HL-60 (cell line): ENCODE data around the gene ALG5.

Experiments used
- DNase-seq, 2 experiments: peaks; one replicate each; pipeline ENCODE4 v3.0.0-alpha.2; 2010 to 2020; ENCODE audit warnings: low read depth in 1 of 2, low spot score in 1 of 2
- H3K27ac ChIP-seq: fragments of 250-450 bp; sonication (Bioruptor Pico); replicated peaks from 2 replicates; pipeline ENCODE4 v1.5.1; 2020; ENCODE audit warnings: mild to moderate bottlenecking, moderate library complexity
- H3K27me3 ChIP-seq: fragments of 250-450 bp; sonication (Bioruptor Pico); 2 replicates; pipeline ENCODE4 v1.5.1; 2021; ENCODE audit warnings: mild to moderate bottlenecking, moderate library complexity; ENCODE audit not compliant: insufficient read depth, poor library complexity, severe bottlenecking
- H3K4me3 ChIP-seq: replicated peaks from 2 replicates; pipeline ENCODE4 v1.5.1; 2011; ENCODE audit warnings: mild to moderate bottlenecking, control low read depth, low read length; ENCODE audit not compliant: insufficient read depth
- CTCF ChIP-seq: IDR thresholded peaks from one replicate; pipeline ENCODE4 v1.5.1; 2011; ENCODE audit warnings: low read length, control low read depth, inconsistent platforms; ENCODE audit not compliant: insufficient read depth
- GABPA ChIP-seq: IDR thresholded peaks from 2 replicates; pipeline ENCODE4 v1.6.1; 2012; ENCODE audit warnings: low read depth
- POLR2AphosphoS5 ChIP-seq: IDR thresholded peaks from 2 replicates; pipeline ENCODE4 v1.6.1; 2012; ENCODE audit warnings: low read depth
- SPI1 ChIP-seq: IDR thresholded peaks from 2 replicates; pipeline ENCODE4 v1.6.1; 2012; ENCODE audit warnings: low read depth, mild to moderate bottlenecking, borderline replicate concordance
- TF ChIP-seq, protein P1 (sequence below): IDR thresholded peaks from 2 replicates; pipeline ENCODE4 v1.6.1; 2012; ENCODE audit warnings: low read depth; ENCODE audit not compliant: insufficient replicate concordance

ALG5 gene

DNA sequence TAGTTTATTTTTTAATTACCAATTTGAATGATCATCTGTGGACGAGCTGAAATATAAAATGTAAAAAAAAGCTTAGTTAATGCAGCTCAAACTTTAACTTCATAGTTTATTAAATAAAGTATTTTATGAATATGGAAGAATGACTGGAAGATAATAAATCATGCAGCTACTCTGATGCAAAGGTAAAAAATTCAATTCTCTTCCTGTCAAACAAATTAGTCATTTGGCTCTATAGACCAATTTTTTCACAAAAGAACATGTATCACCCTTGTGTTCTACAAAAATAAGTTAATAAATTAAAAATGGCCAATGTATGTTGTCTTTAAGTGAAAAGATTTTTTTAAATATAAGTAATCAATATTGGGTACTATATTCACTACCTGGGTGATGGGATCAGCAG, 27.6 kb upstream of the ALG5 start:
- H3K27me3 ChIP-seq, result no peaks in the 10 kb centered on the region
- no peak overlapping the region for H3K27ac ChIP-seq
- DNase-seq, result no peak
- TF ChIP-seq SPI1 (no peak), POLR2AphosphoS5 (no peak), GABPA (no peak), CTCF (no peak)
- TF ChIP-seq, protein P1, sequence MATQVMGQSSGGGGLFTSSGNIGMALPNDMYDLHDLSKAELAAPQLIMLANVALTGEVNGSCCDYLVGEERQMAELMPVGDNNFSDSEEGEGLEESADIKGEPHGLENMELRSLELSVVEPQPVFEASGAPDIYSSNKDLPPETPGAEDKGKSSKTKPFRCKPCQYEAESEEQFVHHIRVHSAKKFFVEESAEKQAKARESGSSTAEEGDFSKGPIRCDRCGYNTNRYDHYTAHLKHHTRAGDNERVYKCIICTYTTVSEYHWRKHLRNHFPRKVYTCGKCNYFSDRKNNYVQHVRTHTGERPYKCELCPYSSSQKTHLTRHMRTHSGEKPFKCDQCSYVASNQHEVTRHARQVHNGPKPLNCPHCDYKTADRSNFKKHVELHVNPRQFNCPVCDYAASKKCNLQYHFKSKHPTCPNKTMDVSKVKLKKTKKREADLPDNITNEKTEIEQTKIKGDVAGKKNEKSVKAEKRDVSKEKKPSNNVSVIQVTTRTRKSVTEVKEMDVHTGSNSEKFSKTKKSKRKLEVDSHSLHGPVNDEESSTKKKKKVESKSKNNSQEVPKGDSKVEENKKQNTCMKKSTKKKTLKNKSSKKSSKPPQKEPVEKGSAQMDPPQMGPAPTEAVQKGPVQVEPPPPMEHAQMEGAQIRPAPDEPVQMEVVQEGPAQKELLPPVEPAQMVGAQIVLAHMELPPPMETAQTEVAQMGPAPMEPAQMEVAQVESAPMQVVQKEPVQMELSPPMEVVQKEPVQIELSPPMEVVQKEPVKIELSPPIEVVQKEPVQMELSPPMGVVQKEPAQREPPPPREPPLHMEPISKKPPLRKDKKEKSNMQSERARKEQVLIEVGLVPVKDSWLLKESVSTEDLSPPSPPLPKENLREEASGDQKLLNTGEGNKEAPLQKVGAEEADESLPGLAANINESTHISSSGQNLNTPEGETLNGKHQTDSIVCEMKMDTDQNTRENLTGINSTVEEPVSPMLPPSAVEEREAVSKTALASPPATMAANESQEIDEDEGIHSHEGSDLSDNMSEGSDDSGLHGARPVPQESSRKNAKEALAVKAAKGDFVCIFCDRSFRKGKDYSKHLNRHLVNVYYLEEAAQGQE, result no peak
- no peak overlapping the region for H3K4me3 ChIP-seq

- no peak overlapping the region for H3K27ac ChIP-seq
- TF ChIP-seq, protein P1, result no peak
- TF ChIP-seq SPI1 (no peak), CTCF (no peak), GABPA (no peak), POLR2AphosphoS5 (no peak)
- H3K4me3 ChIP-seq, result no peak overlapping the region
These were observed 24.7 kb upstream of the ALG5 start for GRCh38 chr13:37023871-37024270.

GRCh38 chr13:37014609-37015008, 15.5 kb upstream of the ALG5 start:
- no peak overlapping the region for H3K4me3 ChIP-seq

More at GRCh38 chr13:37023871-37024270, 24.7 kb upstream of the ALG5 start:
- H3K27me3 ChIP-seq, result no peaks in the 10 kb centered on the region
- no peak for DNase-seq

More at GRCh38 chr13:37014609-37015008, 15.5 kb upstream of the ALG5 start:
- no peaks in the 10 kb centered on the region for H3K27me3 ChIP-seq
- DNase-seq, result no peak
- TF ChIP-seq SPI1, result no peak
- TF ChIP-seq POLR2AphosphoS5, result no peak
- TF ChIP-seq, protein P1, result no peak
- no peak for TF ChIP-seq GABPA
- no peak for TF ChIP-seq CTCF
- H3K27ac ChIP-seq, result no peak overlapping the region
